Testis (tissue), 3 donors: ENCODE results near the gene OPRM1. TPM values are rescaled to one million over a fixed set of nuclear protein-coding genes. Genes with fewer than 3 reads are reported as not detected.

Experiments
- DNase-seq: peaks from one replicate; pipeline ENCODE4 v3.0.0-alpha.2; 2019
- H3K27ac ChIP-seq, 2 donors: fragments of 200-600 bp; sonication (generic); one replicate each; pipeline ENCODE4 v1.5.1; 2019
- H3K27me3 ChIP-seq: fragments of 200-600 bp; sonication (generic); one replicate; pipeline ENCODE4 v1.5.1; 2019
- H3K36me3 ChIP-seq: fragments of 200-600 bp; sonication (generic); one replicate; pipeline ENCODE4 v1.5.1; 2017; ENCODE audit warnings: low read depth; ENCODE audit errors: missing control alignments
- H3K4me1 ChIP-seq: fragments of 200-600 bp; sonication (generic); one replicate; pipeline ENCODE4 v1.5.1; 2019
- H3K4me3 ChIP-seq, 2 donors: fragments of 200-600 bp; sonication (generic); one replicate each; pipeline ENCODE4 v1.5.1; 2017 to 2019
- H3K9me3 ChIP-seq: fragments of 200-600 bp; sonication (generic); one replicate; pipeline ENCODE4 v1.5.1; 2017
- POLR2A ChIP-seq: fragments of 450-650 bp; IDR thresholded peaks from one replicate; pipeline ENCODE4 v1.6.1; 2017; ENCODE audit warnings: antibody characterized with exemption, mild to moderate bottlenecking, moderate library complexity
- WGBS, 2 donors: methylation state at CpG; one replicate each; pipeline ENCODE4 v1.1.5; 2018; 5-methylcytosine and 5-hydroxymethylcytosine counted together
- intact Hi-C: fragments of 100-400 bp; cut with DNase I; formaldehyde crosslinking; loops from one replicate; pipeline ENCODE4 v1.15.1; 2023; ENCODE audit warnings: low total_unique reads
- polyA plus RNA-seq: library from polyadenylated mRNA; stranded (reverse); fragments of 350-450 nt; fragmentation: Illumina TruSeq; extraction: RNeasy Lipid Tissue Mini Kit (QIAGEN cat#74804); gene quantifications from one replicate; pipeline ENCODE4 v1.2.3, GENCODE V29; 2014; ENCODE audit warnings: low read depth, low replicate concordance; ENCODE audit not compliant: insufficient read depth
- total RNA-seq, 2 donors: library from RNA; depleted of rRNA; stranded (reverse); fragments of >200 nt; gene quantifications; one replicate each; pipeline ENCODE4 v1.2.3, GENCODE V29; 2016
- TF ChIP-seq, protein P1 (sequence below), 3 experiments: fragments of 450-650 bp in 2 of 3; fragments of 200-600 bp in 1 of 3; sonication (generic) in 1 of 3; IDR thresholded peaks; one replicate each; pipeline ENCODE4 v1.5.1; 2016 to 2019; ENCODE audit warnings: antibody characterized with exemption in 3 of 3, mild to moderate bottlenecking in 2 of 3, moderate library complexity in 1 of 3

Gene OPRM1
- total and polyA plus RNA-seq, 3 donors from 2014 or later = 1.1 to 8.7 (median 4.0) TPM

DNA sequence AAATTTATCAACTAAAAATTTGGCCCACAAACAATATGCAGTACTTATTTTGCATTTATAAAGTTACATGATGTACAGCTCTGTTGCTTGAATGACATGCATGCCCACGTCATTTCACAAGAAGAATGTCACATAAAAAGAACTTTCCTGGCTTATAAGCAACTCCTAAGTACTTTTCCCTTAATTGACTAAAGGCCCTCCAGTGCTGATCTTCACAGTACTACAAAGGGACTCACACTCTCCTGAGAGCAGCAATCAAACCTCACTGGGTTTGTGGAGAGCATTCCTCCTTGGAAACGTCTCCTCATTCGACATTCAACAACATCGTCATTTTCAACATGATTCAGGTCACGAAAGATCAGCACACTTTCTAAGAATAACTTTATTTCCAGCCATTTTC is 206.5 kb downstream of the OPRM1 start:
- intact Hi-C loops = no loop called here
- Histone ChIP-seq H3K4me1 (no peaks in the 10 kb centered on the region), H3K27me3 (no peaks in the 10 kb centered on the region), H3K27ac (no peak overlapping the region), H3K9me3 (no peaks in the 10 kb centered on the region), H3K4me3 (no peak overlapping the region), H3K36me3 (no peaks in the 10 kb centered on the region)
- DNase-seq = no peak
- WGBS, 2 donors = 64 to 78% methylated on average over 5 of the region's 5 CpGs
- TF ChIP-seq POLR2A = no peak
- TF ChIP-seq, protein P1, sequence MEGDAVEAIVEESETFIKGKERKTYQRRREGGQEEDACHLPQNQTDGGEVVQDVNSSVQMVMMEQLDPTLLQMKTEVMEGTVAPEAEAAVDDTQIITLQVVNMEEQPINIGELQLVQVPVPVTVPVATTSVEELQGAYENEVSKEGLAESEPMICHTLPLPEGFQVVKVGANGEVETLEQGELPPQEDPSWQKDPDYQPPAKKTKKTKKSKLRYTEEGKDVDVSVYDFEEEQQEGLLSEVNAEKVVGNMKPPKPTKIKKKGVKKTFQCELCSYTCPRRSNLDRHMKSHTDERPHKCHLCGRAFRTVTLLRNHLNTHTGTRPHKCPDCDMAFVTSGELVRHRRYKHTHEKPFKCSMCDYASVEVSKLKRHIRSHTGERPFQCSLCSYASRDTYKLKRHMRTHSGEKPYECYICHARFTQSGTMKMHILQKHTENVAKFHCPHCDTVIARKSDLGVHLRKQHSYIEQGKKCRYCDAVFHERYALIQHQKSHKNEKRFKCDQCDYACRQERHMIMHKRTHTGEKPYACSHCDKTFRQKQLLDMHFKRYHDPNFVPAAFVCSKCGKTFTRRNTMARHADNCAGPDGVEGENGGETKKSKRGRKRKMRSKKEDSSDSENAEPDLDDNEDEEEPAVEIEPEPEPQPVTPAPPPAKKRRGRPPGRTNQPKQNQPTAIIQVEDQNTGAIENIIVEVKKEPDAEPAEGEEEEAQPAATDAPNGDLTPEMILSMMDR (IDR thresholded peaks at IDR 0.05) = no peak

DNA sequence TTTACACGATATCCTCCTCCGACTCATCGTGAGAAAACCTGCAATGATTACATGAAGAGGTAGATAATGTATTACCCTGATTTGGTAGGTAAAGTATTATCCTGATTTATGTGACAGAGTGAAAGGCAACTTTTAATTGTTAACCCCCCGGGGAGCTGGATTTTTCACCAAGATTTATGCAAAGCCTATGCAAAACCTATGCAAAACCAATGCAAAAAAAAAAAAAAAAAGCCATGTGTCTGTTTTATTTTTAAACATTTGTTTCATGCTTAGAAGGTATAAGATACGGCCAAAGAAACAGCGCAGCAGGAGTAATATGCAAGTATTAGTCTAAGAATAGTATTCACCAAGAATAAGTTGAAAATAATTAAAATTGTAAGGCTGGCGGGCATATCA is 207.7 kb downstream of the OPRM1 start:
- Histone ChIP-seq H3K9me3 (no peaks in the 10 kb centered on the region), H3K4me3 (no peak overlapping the region), H3K36me3 (no peaks in the 10 kb centered on the region), H3K27ac (no peak overlapping the region), H3K27me3 (no peaks in the 10 kb centered on the region), H3K4me1 (no peaks in the 10 kb centered on the region)
- intact Hi-C loops = no loop called here
- WGBS, 2 donors = 77 to 90% methylated on average over 7 of the region's 7 CpGs
- no peak for DNase-seq
- TF ChIP-seq POLR2A = no peak
- TF ChIP-seq, protein P1 (IDR thresholded peaks at IDR 0.05) = no peak

DNA sequence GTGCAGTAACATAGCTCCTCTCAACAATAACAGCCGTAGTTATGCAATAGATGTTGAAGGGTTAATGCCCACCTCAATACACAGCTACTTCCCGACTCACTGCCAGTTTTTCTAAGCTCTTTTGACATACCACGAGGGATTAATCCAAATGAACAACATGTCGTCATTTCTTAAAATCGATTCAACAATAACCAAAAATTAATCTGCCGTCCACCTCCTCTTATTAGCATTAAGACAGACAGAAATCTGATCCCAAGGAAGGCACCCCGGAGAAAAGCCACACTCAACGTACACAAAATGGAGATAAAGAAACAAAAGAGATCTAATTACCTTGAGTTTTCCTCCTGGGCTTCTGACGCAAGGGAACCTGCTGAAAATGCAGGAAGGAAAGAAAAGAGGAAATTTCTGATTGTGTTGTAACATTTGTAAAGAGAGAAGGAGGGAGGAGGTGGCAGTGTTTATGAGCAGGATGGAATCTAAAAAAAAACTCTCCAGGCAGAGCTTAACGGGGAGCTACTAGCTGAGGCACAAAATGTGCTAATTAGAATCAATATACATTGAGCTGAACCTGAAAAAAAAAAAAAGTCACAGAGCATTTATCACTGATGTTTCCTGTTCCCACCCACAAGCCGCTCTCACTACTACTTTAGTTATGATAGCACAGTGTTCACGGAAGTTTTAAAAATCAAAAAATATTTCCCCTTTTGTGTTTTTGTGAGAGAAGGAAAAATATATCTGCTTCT is 208.2 kb downstream of the OPRM1 start:
- no peak for DNase-seq
- TF ChIP-seq, protein P1 (IDR thresholded peaks at IDR 0.05) = no peak
- TF ChIP-seq POLR2A = no peak
- WGBS, 2 donors = 47 to 48% methylated on average over 12 of the region's 12 CpGs
- H3K4me3 ChIP-seq = no peak overlapping the region
- intact Hi-C loops = no loop called here
- no peaks in the 10 kb centered on the region for H3K9me3 ChIP-seq
- no peaks in the 10 kb centered on the region for H3K4me1 ChIP-seq
- no peak overlapping the region for H3K27ac ChIP-seq
- H3K27me3 ChIP-seq = no peaks in the 10 kb centered on the region
- H3K36me3 ChIP-seq = no peaks in the 10 kb centered on the region

DNA sequence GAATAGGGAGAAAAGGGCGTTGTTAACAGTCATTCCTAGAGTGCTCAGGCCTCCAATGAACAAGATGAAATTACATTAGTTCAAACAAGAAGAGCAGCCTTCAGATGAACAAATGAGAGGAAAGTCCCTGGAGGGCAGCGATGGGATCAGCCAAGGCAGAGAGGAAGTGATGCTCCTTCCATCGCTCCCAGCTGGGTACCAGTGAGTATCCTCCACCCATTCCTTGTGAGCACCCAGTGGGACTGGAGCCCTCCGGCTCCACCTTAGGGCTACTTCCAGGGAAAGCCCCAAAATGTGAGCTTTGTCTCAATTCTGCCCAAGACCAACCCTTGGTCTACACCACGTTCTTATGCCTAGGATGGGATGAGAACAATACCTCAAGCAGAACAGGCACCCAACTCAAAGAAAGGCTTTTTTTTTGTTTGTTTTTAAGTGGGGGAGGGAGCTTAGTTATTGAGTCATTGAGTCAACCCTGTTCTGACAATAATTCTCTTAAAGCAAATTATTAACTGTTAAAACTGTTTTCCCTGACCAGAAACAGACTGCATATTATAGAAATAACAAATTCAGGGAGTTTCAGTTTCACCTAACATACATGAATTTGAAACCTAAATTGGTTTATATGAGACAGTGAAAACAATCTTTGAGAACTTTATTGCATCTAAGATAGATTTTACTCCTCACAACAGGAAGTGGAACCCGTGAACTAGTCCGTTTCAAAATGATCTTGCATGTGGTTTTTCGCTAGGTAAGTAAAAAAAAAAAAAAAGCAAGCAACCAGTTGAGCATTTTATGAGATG is 210.7 kb downstream of the OPRM1 start:
- H3K27ac ChIP-seq = no peak overlapping the region
- 85 to 86% methylated on average over 8 of the region's 8 CpGs for WGBS, 2 donors
- H3K9me3 ChIP-seq = no peaks in the 10 kb centered on the region
- TF ChIP-seq, protein P1 (IDR thresholded peaks at IDR 0.05) = no peak
- no peak for TF ChIP-seq POLR2A
- H3K4me1 ChIP-seq = no peaks in the 10 kb centered on the region
- no peaks in the 10 kb centered on the region for H3K36me3 ChIP-seq
- no peaks in the 10 kb centered on the region for H3K27me3 ChIP-seq
- no peak for DNase-seq
- intact Hi-C loops = no loop called here
- H3K4me3 ChIP-seq = no peak overlapping the region
